Stimulated activated CD8-positive, alpha-beta memory T cell treated with anti-CD3 and anti-CD28 coated beads, Interleukin-15, amount 100 ng/mL, for 24 hours (primary cell): Measurements from ENCODE around the gene PCSK2.

Experiments used
- DNase-seq: peaks from one replicate; pipeline ENCODE4 v3.0.0-alpha.2; 2020; ENCODE audit warnings: low read depth

Gene PCSK2

GRCh38 chr20:17505636-17506517 lies 279.0 kb downstream of the PCSK2 start:
- DNase-seq = peak; percentile 19

GRCh38 chr20:17507032-17507431 lies 280.2 kb downstream of the PCSK2 start:
- no peak for DNase-seq

- DNase-seq = no peak
Measured at GRCh38 chr20:17507531-17507930, 280.7 kb downstream of the PCSK2 start.

GRCh38 chr20:17508756-17509155 lies 281.9 kb downstream of the PCSK2 start:
- no peak for DNase-seq

- DNase-seq = no peak
Measured at GRCh38 chr20:17510548-17510947, 283.7 kb downstream of the PCSK2 start.

- no peak for DNase-seq
Measured at GRCh38 chr20:17511401-17511800, 284.6 kb downstream of the PCSK2 start.

GRCh38 chr20:17513939-17514338 lies 287.1 kb downstream of the PCSK2 start:
- no peak for DNase-seq

- no peak for DNase-seq
Measured at GRCh38 chr20:17515053-17515452, 288.2 kb downstream of the PCSK2 start.

- DNase-seq = no peak
Measured at GRCh38 chr20:17518339-17519052, 291.7 kb downstream of the PCSK2 start.

GRCh38 chr20:17519606-17520285 lies 292.9 kb downstream of the PCSK2 start:
- DNase-seq = no peak

- no peak for DNase-seq
Measured at GRCh38 chr20:17520583-17520982, 293.7 kb downstream of the PCSK2 start.

GRCh38 chr20:17522528-17522927 lies 295.7 kb downstream of the PCSK2 start:
- DNase-seq = no peak

GRCh38 chr20:17523326-17523725 lies 296.5 kb downstream of the PCSK2 start:
- DNase-seq = no peak

GRCh38 chr20:17524560-17524959 lies 297.7 kb downstream of the PCSK2 start:
- DNase-seq = no peak

- DNase-seq = no peak
Measured at GRCh38 chr20:17525132-17525531, 298.3 kb downstream of the PCSK2 start.

GRCh38 chr20:17525650-17526049 lies 298.8 kb downstream of the PCSK2 start:
- no peak for DNase-seq

GRCh38 chr20:17529586-17529985 lies 302.7 kb downstream of the PCSK2 start:
- DNase-seq = no peak

GRCh38 chr20:17530153-17530552 lies 303.3 kb downstream of the PCSK2 start:
- DNase-seq = no peak

- DNase-seq = peak; percentile 16
Measured at GRCh38 chr20:17530716-17531664, 304.1 kb downstream of the PCSK2 start, which contains the start of gene BFSP1. Gene BFSP1 (minus strand): TSS chr20:17531379. CDS start chr20:17531329, 50 bp downstream.

GRCh38 chr20:17531665-17532025 lies 304.8 kb downstream of the PCSK2 start:
- no peak for DNase-seq

- DNase-seq = no peak
Measured at GRCh38 chr20:17533396-17533795, 306.6 kb downstream of the PCSK2 start.

GRCh38 chr20:17534077-17534476 lies 307.2 kb downstream of the PCSK2 start:
- no peak for DNase-seq
